Liver (tissue), 9 donors: ENCODE data around the gene LAMTOR1. TPM values are rescaled to one million over a fixed set of nuclear protein-coding genes. Genes with fewer than 3 reads are reported as not detected.

ENCODE experiments used
- DNase-seq: peaks from one replicate; pipeline ENCODE4 v3.0.0-alpha.2; 2017; ENCODE audit warnings: low spot score
- H3K27ac ChIP-seq, 2 donors: one replicate each; pipeline ENCODE4 v1.7.0; 2013; ENCODE audit warnings: inconsistent platforms in 2 of 2, low read length in 2 of 2, control low read depth in 1 of 2, low read depth in 1 of 2, mild to moderate bottlenecking in 1 of 2
- H3K27me3 ChIP-seq, 4 donors: one replicate each; pipeline versions ENCODE4 v1.6.1 to v1.7.0; 2013; ENCODE audit warnings: low read length in 3 of 4, inconsistent platforms in 1 of 4, mild to moderate bottlenecking in 1 of 4, moderate library complexity in 1 of 4; ENCODE audit not compliant: control insufficient read depth in 4 of 4, insufficient read depth in 4 of 4
- H3K36me3 ChIP-seq, 4 donors: one replicate each; pipeline versions ENCODE4 v1.6.1 to v1.7.0; 2013; ENCODE audit warnings: low read length in 3 of 4, mild to moderate bottlenecking in 3 of 4, low read depth in 1 of 4, moderate library complexity in 1 of 4; ENCODE audit not compliant: control insufficient read depth in 4 of 4, insufficient read depth in 3 of 4
- H3K4me1 ChIP-seq, 4 donors: one replicate each; pipeline versions ENCODE4 v1.6.1 to v1.7.0; 2013; ENCODE audit warnings: low read length in 3 of 4, mild to moderate bottlenecking in 3 of 4, moderate library complexity in 1 of 4; ENCODE audit not compliant: control insufficient read depth in 4 of 4, insufficient read depth in 4 of 4
- H3K4me3 ChIP-seq, 3 donors: one replicate each; pipeline versions ENCODE4 v1.6.1 to v1.7.0; 2013; ENCODE audit warnings: low read length in 3 of 3, control low read depth in 1 of 3, low read depth in 1 of 3, mild to moderate bottlenecking in 1 of 3
- H3K9ac ChIP-seq, 2 donors: one replicate each; pipeline ENCODE4 v1.7.0; 2013; ENCODE audit warnings: low read length in 2 of 2, mild to moderate bottlenecking in 2 of 2, moderate library complexity in 2 of 2, control low read depth in 1 of 2, low read depth in 1 of 2
- H3K9me3 ChIP-seq, 4 donors: one replicate each; pipeline versions ENCODE4 v1.6.1 to v1.7.0; 2013; ENCODE audit warnings: low read length in 3 of 4; ENCODE audit not compliant: control insufficient read depth in 4 of 4
- CTCF ChIP-seq: fragments of 150-350 bp; IDR thresholded peaks from 2 replicates; pipeline ENCODE4 v1.5.1; 2017; ENCODE audit warnings: improper control_type of control experiment, low read depth, low read length; ENCODE audit not compliant: missing input control
- EGR1 ChIP-seq, 2 donors: IDR thresholded peaks; 2 replicates each; pipeline ENCODE4 v1.6.1; 2016 to 2018; ENCODE audit warnings: antibody characterized with exemption in 2 of 2, low read depth in 2 of 2
- FOXA1 ChIP-seq: IDR thresholded peaks from 2 replicates; pipeline ENCODE4 v1.6.1; 2016; ENCODE audit warnings: antibody characterized with exemption
- FOXA2 ChIP-seq: IDR thresholded peaks from 2 replicates; pipeline ENCODE4 v1.6.1; 2016; ENCODE audit warnings: antibody characterized with exemption
- GABPA ChIP-seq, 2 donors: IDR thresholded peaks in 1 of 2; conservative IDR thresholded peaks in 1 of 2; 2 replicates each; pipeline ENCODE4 v1.6.1; 2016; ENCODE audit warnings: antibody characterized with exemption in 2 of 2, mild to moderate bottlenecking in 1 of 2, moderate library complexity in 1 of 2
- HNF4A ChIP-seq, 2 donors: conservative IDR thresholded peaks; 2 replicates each; pipeline ENCODE4 v1.6.1; 2016; ENCODE audit warnings: antibody characterized with exemption in 2 of 2, mild to moderate bottlenecking in 2 of 2
- HNF4G ChIP-seq: IDR thresholded peaks from 2 replicates; pipeline ENCODE4 v1.6.1; 2016; ENCODE audit warnings: antibody characterized with exemption
- JUND ChIP-seq, 2 donors: IDR thresholded peaks; 2 replicates each; pipeline ENCODE4 v1.6.1; 2016; ENCODE audit warnings: antibody characterized with exemption in 2 of 2
- MAX ChIP-seq: IDR thresholded peaks from 2 replicates; pipeline ENCODE4 v1.6.1; 2016; ENCODE audit warnings: antibody characterized with exemption
- NR2F2 ChIP-seq: IDR thresholded peaks from 2 replicates; pipeline ENCODE4 v1.6.1; 2016; ENCODE audit warnings: antibody characterized with exemption
- RAD21 ChIP-seq, 2 donors: IDR thresholded peaks; 2 replicates each; pipeline ENCODE4 v1.6.1; 2016; ENCODE audit warnings: antibody characterized with exemption in 2 of 2, mild to moderate bottlenecking in 2 of 2
- REST ChIP-seq: IDR thresholded peaks from 2 replicates; pipeline ENCODE4 v1.6.1; 2016; ENCODE audit warnings: antibody characterized with exemption, mild to moderate bottlenecking
- RXRA ChIP-seq, 2 donors: IDR thresholded peaks; 2 replicates each; pipeline ENCODE4 v1.6.1; 2017 to 2018; ENCODE audit warnings: antibody characterized with exemption in 2 of 2, mild to moderate bottlenecking in 1 of 2
- SP1 ChIP-seq: IDR thresholded peaks from 2 replicates; pipeline ENCODE4 v1.6.1; 2018; ENCODE audit warnings: antibody characterized with exemption, mild to moderate bottlenecking
- TAF1 ChIP-seq: conservative IDR thresholded peaks from 2 replicates; pipeline ENCODE4 v1.6.1; 2016; ENCODE audit warnings: antibody characterized with exemption, mild to moderate bottlenecking
- YY1 ChIP-seq: IDR thresholded peaks from 2 replicates; pipeline ENCODE4 v1.6.1; 2016; ENCODE audit warnings: antibody characterized with exemption, mild to moderate bottlenecking
- WGBS: extraction: QIAGEN DNeasy Blood & Tissue Kit; methylation state at CpG from one replicate; pipeline ENCODE4 v1.1.7; 2013; 5-methylcytosine and 5-hydroxymethylcytosine counted together
- polyA plus RNA-seq, 2 donors: library from polyadenylated mRNA; stranded (reverse) in 1 of 2; unstranded in 1 of 2; fragments of 200-250 nt in 1 of 2; fragments of >200 nt in 1 of 2; fragmentation: Nextera tagmentation in 1 of 2; extraction: Ambion mirVana in 1 of 2; gene quantifications; one replicate each; pipeline versions ENCODE4 v1.2.1 to v1.2.3, GENCODE V29; 2013 to 2015
- total RNA-seq, 2 donors: library from RNA; depleted of rRNA; stranded (reverse); fragments of >200 nt; gene quantifications; one replicate each; pipeline ENCODE4 v1.2.3, GENCODE V29; 2014
- TF ChIP-seq, protein P1 (sequence below): IDR thresholded peaks from 2 replicates; pipeline ENCODE4 v1.6.1; 2016; ENCODE audit warnings: antibody characterized with exemption
- TF ChIP-seq, protein P2 (sequence below): IDR thresholded peaks from 2 replicates; pipeline ENCODE4 v1.6.1; 2016; ENCODE audit warnings: antibody characterized with exemption
- donor health status: healthy.
- donor health status: healthy.
- donor health status: healthy.
- donor health status: healthy.
- donor health status: healthy.

The LAMTOR1 gene
- total and polyA plus RNA-seq, 4 donors = 30.5 to 74.0 (median 58.6) TPM

GRCh38 chr11:72124046-72124445 lies 20.9 kb upstream of the LAMTOR1 start:
- DNase-seq = no peak
- no peak overlapping the region for H3K9ac ChIP-seq
- H3K4me3 ChIP-seq = no peak overlapping the region
- no peak overlapping the region for H3K27ac ChIP-seq
- H3K36me3 ChIP-seq = no peaks in the 10 kb centered on the region
- H3K27me3 ChIP-seq = no peaks in the 10 kb centered on the region
- 93% methylated on average over 6 of the region's 6 CpGs for WGBS
- H3K4me1 ChIP-seq = no peaks in the 10 kb centered on the region
- TF ChIP-seq FOXA1 (no peak), SP1 (no peak), RXRA (IDR thresholded peaks at IDR 0.05) (no peak), RAD21 (IDR thresholded peaks at IDR 0.05) (no peak), YY1 (no peak), HNF4A (conservative IDR thresholded peaks at IDR 0.05) (no peak), GABPA (IDR thresholded peaks at IDR 0.05 in 1 of 2, conservative IDR thresholded peaks at IDR 0.05 in 1 of 2) (no peak), MAX (no peak), JUND (IDR thresholded peaks at IDR 0.05) (no peak), REST (no peak), FOXA2 (no peak), NR2F2 (no peak), TAF1 (no peak), CTCF (no peak), EGR1 (IDR thresholded peaks at IDR 0.05; ENCODE audit: low read depth in 2 of 2) (no peak), HNF4G (no peak)
- TF ChIP-seq, protein P1, sequence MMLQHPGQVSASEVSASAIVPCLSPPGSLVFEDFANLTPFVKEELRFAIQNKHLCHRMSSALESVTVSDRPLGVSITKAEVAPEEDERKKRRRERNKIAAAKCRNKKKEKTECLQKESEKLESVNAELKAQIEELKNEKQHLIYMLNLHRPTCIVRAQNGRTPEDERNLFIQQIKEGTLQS = no peak
- TF ChIP-seq, protein P2, sequence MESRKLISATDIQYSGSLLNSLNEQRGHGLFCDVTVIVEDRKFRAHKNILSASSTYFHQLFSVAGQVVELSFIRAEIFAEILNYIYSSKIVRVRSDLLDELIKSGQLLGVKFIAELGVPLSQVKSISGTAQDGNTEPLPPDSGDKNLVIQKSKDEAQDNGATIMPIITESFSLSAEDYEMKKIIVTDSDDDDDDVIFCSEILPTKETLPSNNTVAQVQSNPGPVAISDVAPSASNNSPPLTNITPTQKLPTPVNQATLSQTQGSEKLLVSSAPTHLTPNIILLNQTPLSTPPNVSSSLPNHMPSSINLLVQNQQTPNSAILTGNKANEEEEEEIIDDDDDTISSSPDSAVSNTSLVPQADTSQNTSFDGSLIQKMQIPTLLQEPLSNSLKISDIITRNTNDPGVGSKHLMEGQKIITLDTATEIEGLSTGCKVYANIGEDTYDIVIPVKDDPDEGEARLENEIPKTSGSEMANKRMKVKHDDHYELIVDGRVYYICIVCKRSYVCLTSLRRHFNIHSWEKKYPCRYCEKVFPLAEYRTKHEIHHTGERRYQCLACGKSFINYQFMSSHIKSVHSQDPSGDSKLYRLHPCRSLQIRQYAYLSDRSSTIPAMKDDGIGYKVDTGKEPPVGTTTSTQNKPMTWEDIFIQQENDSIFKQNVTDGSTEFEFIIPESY = no peak
- no peaks in the 10 kb centered on the region for H3K9me3 ChIP-seq
